GM18867 (cell line): ENCODE results near the gene LRMDA.

Experiments used
- ATAC-seq: cut with Tn5 transposase; IDR thresholded peaks from one replicate; pipeline ENCODE4 v1.9.1; 2021; ENCODE audit warnings: mild to moderate bottlenecking, moderate library complexity; ENCODE audit not compliant: unreplicated experiment

Gene LRMDA

DNA sequence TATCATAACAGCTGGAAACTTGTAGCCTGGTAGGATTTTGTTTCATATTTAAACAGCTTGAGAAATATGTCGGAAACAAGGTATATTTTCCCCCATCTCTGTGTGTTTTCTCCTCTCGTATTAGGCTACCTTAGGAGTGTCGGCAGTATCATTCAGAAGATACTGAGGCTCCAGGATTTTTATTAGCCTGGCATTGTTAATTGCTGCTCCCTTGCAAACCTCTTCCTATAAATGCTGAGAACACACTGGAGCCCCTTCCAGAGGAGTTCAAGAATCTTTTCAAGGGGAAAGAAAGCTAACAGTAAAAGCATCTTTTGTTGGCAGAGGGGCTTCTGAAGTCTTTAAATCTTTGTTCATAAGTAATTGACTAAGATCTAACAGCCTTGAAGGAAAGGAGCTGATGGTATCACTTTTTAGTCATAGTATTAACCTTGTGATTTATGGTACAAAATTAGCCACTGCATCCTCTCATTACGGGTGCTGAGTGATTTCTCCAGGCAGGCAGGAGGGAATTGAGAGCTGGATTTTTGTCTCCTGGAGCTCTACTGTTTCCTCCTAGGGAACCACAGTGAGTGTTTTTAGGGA, 998.7 kb downstream of the LRMDA start:
- no peak for ATAC-seq

GRCh38 chr10:76432016-76433012, 1000.9 kb downstream of the LRMDA start:
- no peak for ATAC-seq

GRCh38 chr10:76433161-76434005, 1002.0 kb downstream of the LRMDA start:
- ATAC-seq, result no peak

DNA sequence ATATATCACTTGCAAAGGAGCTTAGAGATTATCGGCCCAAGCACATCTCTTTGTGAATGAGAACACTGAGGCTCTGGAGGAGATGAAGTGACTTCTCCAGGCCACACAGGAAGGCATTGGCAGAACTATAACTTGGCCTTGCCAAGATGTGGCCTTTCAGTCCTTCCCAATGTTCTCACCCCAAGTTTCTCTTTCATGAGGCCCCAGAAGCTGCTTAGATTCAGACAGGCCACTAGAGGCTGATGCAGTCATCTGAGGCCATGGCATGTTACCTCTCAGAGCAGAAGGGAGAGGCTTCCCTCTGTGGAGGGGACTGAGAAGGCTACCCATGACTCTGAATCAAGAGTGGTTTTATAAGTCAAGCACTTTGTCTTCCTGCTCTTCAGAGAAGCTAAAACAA, 1003.7 kb downstream of the LRMDA start:
- ATAC-seq, result no peak

DNA sequence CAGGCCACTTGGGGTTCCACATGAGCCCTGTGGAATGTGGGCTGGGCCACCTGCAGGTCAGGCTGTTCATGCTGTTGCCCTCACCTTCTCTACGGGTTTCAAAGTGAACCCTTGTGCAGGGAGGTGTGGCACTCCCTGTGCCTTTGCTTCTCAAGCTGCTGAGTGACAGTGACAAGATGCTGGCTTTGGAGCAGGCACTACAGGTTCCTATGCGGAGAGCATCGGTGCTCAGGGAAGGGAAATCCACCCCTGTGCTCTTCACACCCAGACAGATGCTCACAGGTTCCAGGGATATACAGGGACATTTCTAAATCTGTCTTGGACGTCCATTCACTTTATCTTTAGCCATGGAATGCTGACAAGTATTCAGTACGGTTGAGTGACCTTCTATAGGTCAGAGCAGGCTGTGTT, 1005.0 kb downstream of the LRMDA start:
- no peak for ATAC-seq

GRCh38 chr10:76436981-76437380, 1005.6 kb downstream of the LRMDA start:
- ATAC-seq, result no peak

- no peak for ATAC-seq
Measured at GRCh38 chr10:76440426-76440825, 1009.0 kb downstream of the LRMDA start.

- no peak for ATAC-seq
Measured at GRCh38 chr10:76442113-76442512, 1010.7 kb downstream of the LRMDA start.

DNA sequence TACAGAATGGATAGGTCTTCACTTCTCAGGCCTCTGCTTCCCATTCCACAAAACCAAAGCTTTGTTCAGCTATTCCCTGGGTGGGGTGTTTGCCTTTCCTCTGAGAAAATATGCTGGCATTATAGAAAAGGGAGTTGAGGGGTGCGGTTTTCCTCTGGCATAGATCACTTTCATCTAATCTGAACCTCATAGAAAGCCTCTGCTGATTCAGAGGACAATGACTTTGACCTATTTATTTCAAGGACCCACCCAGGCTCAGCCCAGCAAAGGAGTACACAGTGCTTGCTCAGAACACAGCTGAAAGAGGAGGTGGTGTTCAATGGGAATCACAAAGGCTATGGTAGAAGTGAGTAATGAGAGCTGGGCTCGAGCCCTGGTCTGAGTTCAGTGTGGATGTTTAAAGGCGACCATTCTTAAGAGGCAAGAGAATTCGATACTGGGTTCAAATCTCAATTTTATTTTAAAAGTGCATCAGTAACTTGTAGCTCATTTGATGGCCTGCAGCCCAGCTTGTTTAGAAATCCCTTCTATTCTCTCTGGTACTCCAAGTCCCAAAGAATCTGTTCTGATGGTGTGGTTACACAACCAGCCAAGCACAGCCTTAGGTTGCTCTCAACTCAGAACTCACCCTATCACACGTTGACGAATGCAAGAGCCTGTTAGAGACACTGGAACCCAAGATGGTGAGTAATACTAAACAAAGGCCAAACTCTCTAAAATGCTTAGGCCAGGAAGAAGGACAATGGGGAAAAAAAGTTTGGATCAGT, 1012.8 kb downstream of the LRMDA start:
- ATAC-seq, result no peak

DNA sequence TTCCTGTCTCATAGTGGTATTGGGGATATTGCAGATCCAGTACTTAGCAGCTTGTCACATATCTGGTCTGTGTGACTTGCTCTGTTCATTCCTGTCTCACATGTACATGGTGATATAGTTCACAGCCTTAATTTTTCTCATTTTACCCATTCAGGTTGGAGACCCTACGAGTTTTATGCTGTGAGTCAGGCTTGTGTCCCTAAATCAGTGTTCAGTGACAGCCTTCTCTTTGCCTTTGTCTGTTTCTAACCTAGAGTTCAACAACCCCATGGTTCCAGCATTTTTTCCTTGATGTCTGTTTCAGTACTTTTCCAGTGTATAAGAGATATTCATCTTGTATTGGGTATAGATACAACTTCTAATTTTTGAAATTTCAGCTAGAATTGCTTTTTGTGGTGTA, 1016.2 kb downstream of the LRMDA start:
- no peak for ATAC-seq

DNA sequence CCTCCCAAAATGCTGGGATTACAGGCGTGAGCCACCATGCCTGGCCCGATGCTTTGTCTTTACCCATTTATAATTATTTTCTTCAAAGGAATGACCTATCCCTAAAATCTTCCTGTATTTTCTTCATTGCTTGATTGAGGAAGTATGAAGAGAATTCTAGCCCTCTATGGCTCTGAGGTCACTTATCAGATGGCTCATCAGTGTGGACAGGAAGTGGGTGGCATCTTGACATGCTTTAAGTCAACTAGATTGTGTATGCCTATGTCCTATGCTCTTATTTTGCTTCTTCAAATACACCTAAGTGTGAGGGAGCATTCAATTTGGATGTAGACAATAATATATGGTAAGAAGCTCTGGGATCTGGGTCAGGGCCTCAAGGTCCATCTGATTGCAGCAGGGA, 1020.5 kb downstream of the LRMDA start:
- no peak for ATAC-seq

DNA sequence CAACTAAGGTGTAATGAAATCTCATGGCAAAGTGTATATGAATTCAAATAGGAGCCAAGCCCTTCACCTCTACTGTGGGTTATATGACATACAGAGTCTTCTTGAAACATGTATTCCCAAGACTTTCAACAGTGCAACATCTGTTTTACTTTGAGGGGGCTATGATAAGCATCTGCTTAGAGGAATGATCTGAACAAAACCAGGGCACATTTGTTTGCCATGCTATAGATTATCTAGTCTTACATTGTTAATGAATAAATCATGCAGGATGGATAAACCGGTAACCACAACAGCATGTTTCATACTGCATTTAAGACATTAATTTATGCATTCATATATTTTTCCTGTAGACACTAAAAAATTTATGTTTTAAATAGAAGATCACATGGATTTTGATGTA, 1021.9 kb downstream of the LRMDA start:
- no peak for ATAC-seq

DNA sequence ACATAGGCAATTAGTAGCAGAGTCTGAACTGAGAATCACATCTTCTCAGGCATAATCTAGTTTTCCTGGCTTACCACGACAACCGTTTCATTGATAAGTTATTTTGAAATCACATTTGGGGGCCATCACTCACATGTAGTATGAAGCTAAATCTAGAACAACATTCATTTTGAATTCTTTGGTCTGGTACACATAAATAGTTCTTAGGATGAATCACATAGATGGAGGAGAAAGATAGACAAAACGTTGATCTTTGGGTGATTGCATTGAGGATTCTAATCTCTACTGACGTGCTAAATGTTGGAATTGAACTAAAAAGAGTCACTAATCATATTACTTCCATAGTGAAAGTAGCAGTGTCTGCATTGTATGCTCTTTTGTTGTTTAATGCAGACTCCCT, 1022.6 kb downstream of the LRMDA start:
- no peak for ATAC-seq

DNA sequence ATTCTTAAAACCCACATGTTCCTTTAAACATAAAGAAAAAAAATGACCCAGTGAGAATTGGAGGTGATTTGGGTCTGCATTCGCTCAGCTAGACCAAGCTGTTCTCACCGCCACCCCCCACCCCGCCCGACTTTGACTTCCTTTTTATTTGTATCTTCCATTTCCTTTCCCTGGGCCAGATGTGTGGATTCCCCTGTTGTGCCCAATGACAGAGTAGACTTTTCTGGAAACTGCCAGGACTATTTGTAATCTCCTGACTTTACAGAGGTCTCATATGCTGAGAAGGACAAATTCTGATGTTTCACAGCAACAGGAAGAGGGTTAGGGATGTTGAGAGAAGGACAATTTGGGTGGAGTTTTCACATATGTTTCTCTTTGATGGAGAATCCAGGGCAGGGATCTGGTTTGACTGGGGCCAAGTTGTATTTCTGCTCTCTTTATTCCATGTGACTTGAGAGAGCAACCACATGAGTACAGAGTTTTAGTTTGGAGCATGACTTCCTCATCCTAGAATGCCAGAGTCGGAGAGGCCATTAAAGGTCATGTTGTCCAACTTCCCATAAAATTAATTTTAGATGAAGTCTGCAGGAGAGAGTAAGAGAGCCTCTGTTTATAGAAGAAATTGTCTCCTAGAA, 1023.2 kb downstream of the LRMDA start:
- ATAC-seq, result no peak

DNA sequence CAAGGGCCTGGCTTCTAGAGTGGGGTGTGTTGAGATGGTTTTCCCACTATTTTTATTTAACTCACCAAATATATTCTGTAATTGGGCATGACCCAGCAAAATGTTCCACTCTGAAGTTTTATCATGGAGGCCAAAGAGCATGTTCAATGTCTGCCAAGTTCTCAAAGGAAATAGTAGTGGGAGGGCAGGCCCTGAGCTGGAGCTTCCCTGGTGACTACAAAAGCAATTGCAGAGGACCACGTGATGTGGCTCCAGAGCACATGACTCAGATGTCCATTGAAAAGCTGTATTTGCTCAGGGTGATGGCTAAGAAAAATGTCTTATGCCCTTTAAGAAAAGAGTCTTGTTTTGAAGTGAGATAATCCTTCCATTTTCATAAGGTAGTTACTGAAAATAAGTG, 1024.8 kb downstream of the LRMDA start:
- ATAC-seq, result no peak

DNA sequence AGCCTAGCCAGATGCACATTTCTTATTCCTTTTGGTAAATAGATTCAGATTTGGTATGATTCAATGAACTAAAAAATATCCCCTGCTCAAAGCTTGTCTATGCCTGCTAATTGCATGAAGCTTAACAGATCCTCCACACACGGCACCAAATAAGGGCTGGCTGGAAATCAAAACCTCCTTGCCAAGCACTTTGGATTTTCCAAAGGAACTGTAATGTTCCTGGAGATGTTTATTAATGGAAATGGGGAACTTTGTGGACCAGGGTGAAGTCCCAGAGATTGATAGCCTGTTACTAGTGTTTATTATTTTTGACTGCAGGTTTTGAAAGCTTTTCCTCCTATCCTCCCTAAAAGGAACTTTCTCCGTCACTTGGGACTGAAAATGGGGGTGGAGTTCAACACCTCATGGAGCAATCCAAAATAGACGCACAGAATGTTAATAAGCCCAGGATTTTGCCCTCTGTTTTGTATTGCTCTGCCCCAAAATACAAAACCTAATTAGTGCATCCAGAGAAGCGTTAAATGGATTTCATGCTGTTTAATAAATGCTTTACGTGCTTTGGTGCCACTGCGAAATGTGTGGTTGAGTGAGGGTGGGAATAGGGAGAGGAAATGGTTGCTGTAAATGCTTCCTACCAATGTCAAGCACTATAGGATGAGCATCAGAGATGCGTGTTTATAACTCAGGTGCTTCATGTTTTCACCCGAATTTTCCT, 1027.7 kb downstream of the LRMDA start:
- no peak for ATAC-seq

DNA sequence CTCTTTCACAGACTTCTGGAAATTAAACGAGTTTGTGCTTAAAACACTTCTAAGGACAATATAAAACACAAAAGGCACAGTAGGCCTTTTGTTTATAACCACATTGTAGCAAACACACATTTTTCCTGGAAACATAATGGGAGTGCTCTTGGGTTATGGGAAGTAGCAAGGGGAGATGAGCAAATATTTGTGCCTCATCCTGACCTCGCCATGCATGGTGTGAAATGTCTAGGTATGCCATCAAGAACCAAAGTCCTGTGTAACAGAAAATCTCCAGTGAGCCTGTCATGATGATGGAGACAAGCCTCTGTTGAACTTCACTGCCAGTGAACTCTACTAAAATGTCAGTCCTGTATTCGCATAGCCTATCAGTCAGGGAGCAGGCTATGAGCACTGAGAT, 1029.6 kb downstream of the LRMDA start:
- ATAC-seq, result no peak

- no peak for ATAC-seq
Measured at GRCh38 chr10:76463111-76463510, 1031.7 kb downstream of the LRMDA start.

DNA sequence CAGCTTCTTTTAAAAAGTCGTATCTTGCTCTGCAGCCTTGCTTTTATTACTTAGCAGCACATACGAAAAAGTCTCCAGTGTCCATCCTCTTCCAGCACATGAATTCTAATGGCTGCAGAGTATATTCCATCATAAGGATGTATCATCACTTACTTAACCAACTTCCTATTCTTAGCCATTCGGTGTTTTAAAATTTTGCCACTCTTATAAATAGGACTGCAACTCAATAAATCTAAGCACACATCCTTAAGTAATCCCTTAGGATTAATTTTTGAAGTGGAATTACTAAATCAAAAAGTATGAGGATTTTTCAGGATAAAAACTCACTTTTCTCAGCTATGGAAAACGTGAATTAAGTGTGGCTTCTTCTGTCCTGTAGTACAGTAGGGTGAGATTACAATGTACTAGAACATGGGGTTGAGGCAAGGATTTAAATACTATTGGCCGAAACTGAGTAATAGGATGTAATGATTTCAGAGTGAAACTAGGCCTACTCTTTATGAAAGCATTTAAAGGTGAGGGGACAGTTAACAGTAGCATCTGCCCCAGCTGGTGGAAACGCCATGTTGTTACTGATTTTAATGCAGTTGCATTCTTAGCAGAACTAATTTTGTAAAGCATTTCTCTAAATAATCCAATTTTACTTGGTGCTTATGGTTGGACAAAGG, 1035.5 kb downstream of the LRMDA start:
- peak; percentile 45 for ATAC-seq
